Measurements from ENCODE around the gene TFDP1. TPM values are rescaled to one million over a fixed set of nuclear protein-coding genes. Genes with fewer than 3 reads are reported as not detected.
"Not testable (repeated sequence)": the region's sequence is repeated elsewhere in the genome, so short reads cannot be mapped to it uniquely, and the experiment has no call there.

Gene TFDP1
- total RNA-seq, 2 donors from 2014 or later = 48.3 to 57.1 TPM

DNA sequence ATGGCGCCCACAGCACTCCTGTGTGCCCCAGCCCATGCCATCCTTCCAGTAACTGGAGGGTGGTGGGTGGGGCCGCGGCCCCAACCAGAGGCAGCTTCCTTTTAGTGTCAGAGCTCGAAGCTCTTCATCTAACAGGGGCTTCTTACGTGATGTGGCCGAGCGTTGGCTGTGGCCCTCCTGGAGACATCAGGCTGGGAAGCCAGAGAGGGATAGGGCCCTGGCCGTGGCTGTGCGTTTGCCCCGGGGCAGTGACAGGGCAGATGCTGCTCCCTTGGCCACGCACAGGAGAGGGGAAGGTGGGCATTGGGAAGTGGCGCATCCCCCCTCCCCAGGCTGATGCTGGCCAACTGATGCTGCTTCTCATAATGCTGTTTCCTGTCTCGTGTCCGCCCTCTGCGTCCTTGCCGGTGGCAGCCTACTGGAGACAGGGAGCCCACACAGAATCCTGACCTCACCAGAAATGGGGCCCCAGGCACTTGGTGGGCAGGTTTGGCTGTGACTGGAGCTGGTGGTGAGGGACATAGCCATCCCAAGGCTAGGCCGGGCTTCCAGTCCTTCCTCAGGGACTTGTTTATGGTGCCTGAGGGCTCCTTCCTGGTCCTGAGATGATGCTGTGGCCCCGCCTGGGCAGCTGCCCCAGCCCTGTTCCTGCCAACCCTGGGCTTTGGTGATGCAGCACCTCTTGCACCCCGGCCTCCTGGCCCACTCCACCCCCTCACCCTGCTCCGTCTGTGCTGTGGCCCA is 39.1 kb downstream of the TFDP1 start:
- ATAC-seq = peak; percentile 14 to 15
- no peak for DNase-seq
- intact Hi-C loops (cut with DNase I) = no loop called here

- intact Hi-C loops (cut with DNase I) = no loop called here
- DNase-seq (no peak), ATAC-seq (no peak)
Observed at GRCh38 chr13:113624235-113624587, 39.7 kb downstream of the TFDP1 start.

DNA sequence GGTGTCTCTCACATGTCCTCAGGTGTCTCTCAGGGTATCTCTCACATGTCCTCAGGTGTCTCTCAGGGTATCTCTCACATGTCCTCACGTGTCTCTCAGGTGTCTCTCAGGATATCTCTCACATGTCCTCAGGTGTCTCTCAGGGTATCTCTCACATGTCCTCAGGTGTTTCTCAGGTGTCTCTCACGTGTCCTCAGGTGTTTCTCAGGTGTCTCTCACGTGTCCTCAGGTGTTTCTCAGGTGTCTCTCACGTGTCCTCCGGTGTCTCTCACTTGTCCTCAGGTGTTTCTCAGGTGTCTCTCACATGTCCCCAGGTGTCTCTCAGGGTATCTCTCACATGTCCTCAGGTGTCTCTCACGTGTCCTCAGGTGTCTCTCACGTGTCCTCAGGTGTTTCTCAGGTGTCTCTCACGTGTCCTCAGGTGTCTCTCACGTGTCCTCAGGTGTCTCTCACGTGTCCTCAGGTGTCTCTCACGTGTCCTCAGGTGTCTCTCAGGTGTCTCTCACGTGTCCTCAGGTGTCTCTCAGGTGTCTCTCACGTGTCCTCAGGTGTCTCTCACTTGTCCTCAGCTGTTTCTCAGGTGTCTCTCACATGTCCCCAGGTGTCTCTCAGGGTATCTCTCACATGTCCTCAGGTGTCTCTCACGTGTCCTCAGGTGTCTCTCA is 40.2 kb downstream of the TFDP1 start:
- DNase-seq = not testable (repeated sequence)

GRCh38 chr13:113625965-113626721 is 41.6 kb downstream of the TFDP1 start:
- ATAC-seq (no peak), DNase-seq (no peak)
- intact Hi-C loops (cut with DNase I) = no loop called here

More for the DNA sequence above, 40.2 kb downstream of the TFDP1 start:
- ATAC-seq; intact Hi-C loops (cut with DNase I): not testable (repeated sequence)

GRCh38 chr13:113627136-113627535 is 42.6 kb downstream of the TFDP1 start:
- no peak for ATAC-seq
- intact Hi-C loops (cut with DNase I) = no loop called here
- DNase-seq = no peak

- intact Hi-C loops (cut with DNase I) = no loop called here
- ATAC-seq = no peak
- DNase-seq = peak; percentile 12
Observed at GRCh38 chr13:113628291-113629270, 44.0 kb downstream of the TFDP1 start.

GRCh38 chr13:113629866-113630265 is 45.3 kb downstream of the TFDP1 start:
- intact Hi-C loops (cut with DNase I) = no loop called here
- peak in 1 of 2 donors; percentile 20 for ATAC-seq
- DNase-seq = peak; percentile 9

GRCh38 chr13:113630296-113630695 is 45.7 kb downstream of the TFDP1 start:
- no peak for ATAC-seq
- peak; percentile 1 for DNase-seq
- intact Hi-C loops (cut with DNase I) = no loop called here

- no peak for ATAC-seq
- peak; percentile 10 for DNase-seq
- intact Hi-C loops (cut with DNase I) = no loop called here
Observed at GRCh38 chr13:113630804-113631203, 46.3 kb downstream of the TFDP1 start.

DNA sequence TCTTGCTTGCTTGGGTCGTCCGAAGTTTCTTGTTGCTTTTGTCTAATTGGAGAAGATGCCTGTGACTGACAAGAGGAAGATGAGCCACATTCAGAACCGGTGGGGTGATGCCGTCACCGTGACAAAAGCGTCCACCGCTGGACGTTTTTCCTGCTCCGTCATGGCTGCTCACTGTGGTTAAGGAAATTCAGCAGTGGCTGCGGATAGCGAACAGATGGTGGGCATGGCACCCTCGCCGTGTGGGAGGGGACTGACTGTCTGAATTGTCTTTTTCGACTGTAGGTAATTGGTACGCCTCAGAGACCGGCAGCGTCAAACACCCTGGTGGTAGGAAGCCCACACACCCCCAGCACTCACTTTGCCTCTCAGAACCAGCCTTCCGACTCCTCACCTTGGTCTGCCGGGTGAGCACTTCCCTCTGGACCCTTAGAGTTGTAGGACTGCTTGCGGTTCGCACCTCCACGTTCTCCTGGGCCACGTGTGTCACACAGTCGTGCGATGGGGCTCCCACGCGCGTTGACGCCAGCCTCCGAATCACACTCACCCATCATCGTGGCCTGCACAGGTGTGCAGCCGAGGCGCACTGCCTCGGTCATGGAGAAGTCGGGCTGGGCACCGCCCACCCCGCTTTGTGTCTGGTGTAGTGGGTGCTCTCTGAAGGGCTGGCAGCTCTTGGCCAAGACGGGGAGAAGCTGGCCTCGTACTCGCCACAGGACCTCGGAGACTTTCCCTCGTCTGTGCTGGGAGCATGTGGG is 47.0 kb downstream of the TFDP1 start:
- ATAC-seq = no peak
- intact Hi-C loops (cut with DNase I) = no loop called here
- DNase-seq = peak; percentile 13

DNA sequence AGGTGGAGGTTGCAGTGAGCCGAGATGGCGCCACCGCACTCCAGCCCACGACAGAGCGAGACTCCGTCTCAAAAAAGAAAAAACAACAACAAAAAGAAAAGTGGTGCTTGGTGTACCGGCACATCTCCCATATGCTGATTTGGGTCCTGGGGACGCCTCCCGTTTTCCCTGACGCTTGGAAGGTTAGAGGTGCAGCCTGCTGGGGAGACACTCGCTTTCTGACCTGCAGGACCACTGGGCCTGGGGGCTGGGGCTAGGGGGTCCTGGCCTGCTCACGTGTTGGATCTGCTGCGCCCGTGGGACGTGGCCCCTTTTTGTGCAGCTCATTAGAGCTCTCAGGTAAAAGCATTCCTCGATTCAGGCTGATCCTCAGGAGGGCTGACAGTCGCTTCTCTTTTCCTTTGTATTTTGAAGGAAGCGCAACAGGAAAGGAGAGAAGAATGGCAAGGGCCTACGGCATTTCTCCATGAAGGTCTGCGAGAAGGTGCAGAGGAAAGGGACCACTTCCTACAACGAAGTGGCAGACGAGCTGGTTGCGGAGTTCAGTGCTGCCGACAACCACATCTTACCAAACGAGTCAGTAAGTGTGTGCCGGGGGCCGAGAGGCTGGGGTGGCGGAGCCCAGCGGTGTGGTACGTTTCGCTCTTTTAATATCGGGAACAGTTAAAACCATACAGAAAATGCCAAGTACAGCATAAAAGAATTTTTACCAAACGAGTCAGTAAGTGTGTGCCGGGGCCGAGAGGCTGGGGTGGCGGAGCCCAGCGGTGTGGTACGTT is 48.3 kb downstream of the TFDP1 start:
- intact Hi-C loops (cut with DNase I) = no loop called here
- ATAC-seq (no peak), DNase-seq (no peak)

DNA sequence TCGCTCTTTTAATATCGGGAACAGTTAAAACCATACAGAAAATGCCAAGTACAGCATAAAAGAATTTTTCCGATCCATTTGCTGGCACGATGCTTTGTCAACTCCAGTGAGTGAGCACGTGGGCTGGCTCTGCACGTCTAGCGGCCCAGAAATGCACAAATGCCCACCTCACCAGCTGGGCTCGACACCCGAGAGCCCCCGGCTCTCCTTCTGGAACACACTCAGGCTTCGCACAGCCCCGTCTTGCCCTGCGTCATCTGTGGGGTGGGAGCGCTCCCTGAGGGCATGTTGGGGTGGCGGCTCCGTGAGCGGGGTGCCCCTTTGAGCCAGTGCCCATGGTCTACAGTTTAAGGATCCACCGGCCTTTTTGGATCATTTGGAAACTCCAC is 48.9 kb downstream of the TFDP1 start:
- no peak for ATAC-seq
- intact Hi-C loops (cut with DNase I) = no loop called here
- no peak for DNase-seq

GRCh38 chr13:113634279-113635047 is 49.9 kb downstream of the TFDP1 start:
- ATAC-seq (no peak), DNase-seq (no peak)
- intact Hi-C loops (cut with DNase I) = no loop called here

DNA sequence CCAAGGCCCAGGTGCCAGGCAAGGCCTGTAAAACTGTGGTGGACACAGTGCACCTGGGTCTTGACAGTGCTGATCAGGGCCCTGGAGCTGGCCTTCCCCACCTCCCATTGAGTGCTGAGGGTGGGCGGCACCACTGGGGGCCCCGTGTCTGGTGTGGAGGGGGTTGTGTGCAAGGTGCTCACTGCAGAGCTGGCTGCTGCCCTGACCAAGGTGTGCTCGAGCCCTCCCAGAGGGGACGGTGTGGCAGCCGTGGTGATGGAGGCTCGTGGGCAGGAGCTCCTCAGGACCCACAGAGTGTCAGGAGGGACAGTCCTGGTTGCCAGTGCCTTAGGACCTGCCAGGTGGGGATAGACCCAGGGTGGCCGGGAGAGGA is 50.5 kb downstream of the TFDP1 start:
- intact Hi-C loops (cut with DNase I) = no loop called here
- ATAC-seq (no peak), DNase-seq (no peak)

DNA sequence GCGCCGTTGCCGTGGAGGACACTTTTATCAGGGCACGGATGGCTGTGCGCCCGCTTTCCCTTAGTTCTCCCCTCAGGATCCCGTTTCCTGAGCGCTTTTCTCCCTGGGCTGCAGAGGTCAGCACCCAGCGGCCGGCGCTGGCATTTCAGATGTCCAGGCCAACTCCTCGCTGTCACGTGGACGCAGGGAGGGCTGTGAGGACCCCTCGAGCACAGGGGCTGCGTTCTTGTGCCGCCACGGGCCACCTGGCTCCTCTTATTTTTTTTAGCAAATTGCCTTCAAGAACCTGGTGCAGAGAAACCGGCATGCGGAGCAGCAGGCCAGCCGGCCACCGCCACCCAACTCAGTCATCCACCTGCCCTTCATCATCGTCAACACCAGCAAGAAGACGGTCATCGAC is 51.2 kb downstream of the TFDP1 start:
- ATAC-seq (no peak), DNase-seq (no peak)
- intact Hi-C loops (cut with DNase I) = no loop called here

GRCh38 chr13:113636266-113636963 is 51.9 kb downstream of the TFDP1 start:
- intact Hi-C loops (cut with DNase I) = no loop called here
- ATAC-seq (no peak), DNase-seq (no peak)

Measured in left cardiac atrium (tissue), 4 donors.